ENCODE data around the gene CARD11.

Gene CARD11

DNA sequence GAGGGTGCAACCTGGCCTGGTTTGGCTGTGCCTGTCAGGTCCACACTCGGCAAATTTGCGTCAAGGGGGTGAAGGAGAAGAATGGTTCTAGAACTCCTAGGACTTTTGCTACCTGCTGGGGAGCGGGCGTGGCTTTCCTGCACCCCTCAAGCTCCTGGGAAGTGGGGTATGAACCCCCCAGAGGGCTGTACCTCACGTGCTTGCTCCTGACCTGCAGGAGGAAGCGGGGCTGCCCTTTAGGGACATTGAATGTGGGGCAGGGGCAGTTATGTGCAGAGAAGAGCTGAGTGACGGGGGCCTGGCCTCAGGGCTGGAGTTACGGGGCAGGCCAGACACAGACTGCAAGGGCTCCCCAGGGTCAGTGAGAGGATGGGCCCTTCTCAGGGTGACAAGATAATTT is 138.2 kb downstream of the CARD11 start:
- Histone ChIP-seq H3K4me3 (ENCODE audit: low read length) (no peak overlapping the region), H3K27ac (ENCODE audit: low read depth, low read length) (no peak overlapping the region), H3K36me3 (ENCODE audit: control insufficient read depth, insufficient read depth, low read length) (no peaks in the 10 kb centered on the region), H3K27me3 (ENCODE audit: control insufficient read depth, insufficient read depth, low read length) (no peaks in the 10 kb centered on the region), H3K9ac (ENCODE audit: low read length) (no peak overlapping the region), H3K4me1 (ENCODE audit: control insufficient read depth, insufficient read depth, low read length) (no peaks in the 10 kb centered on the region)

DNA sequence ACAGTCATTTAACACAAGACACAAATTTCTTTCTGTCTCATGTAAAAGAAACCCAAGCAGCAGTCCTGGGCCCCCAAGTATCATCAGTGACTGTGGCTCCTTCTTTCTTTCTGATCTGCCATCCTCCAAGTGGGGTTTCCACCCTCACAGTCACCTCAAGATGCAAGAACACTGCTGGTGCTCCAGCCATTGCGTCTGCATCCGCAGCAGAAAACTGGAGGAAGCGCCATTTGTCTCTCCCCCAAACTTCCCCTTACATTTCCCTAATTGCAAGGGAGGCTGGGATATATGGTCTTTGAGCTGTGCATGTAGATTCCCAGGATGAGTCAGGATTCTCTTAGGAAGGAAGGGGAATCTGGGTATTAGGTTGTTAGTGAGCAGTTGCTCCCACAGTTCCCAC is 138.6 kb downstream of the CARD11 start:
- Histone ChIP-seq H3K36me3 (ENCODE audit: control insufficient read depth, insufficient read depth, low read length) (no peaks in the 10 kb centered on the region), H3K9ac (ENCODE audit: low read length) (no peak overlapping the region), H3K27me3 (ENCODE audit: control insufficient read depth, insufficient read depth, low read length) (no peaks in the 10 kb centered on the region), H3K27ac (ENCODE audit: low read depth, low read length) (no peak overlapping the region), H3K4me3 (ENCODE audit: low read length) (no peak overlapping the region), H3K4me1 (ENCODE audit: control insufficient read depth, insufficient read depth, low read length) (no peaks in the 10 kb centered on the region)

- no peak overlapping the region for H3K27ac ChIP-seq (ENCODE audit: low read depth, low read length)
- H3K4me1 ChIP-seq (ENCODE audit: control insufficient read depth, insufficient read depth, low read length): no peaks in the 10 kb centered on the region
- no peak overlapping the region for H3K9ac ChIP-seq (ENCODE audit: low read length)
- no peaks in the 10 kb centered on the region for H3K36me3 ChIP-seq (ENCODE audit: control insufficient read depth, insufficient read depth, low read length)
- H3K4me3 ChIP-seq (ENCODE audit: low read length): no peak overlapping the region
- no peaks in the 10 kb centered on the region for H3K27me3 ChIP-seq (ENCODE audit: control insufficient read depth, insufficient read depth, low read length)
Observed at GRCh38 chr7:2904202-2904601, 139.5 kb downstream of the CARD11 start.

- no peak overlapping the region for H3K4me3 ChIP-seq (ENCODE audit: low read length)
Observed at GRCh38 chr7:2903682-2904162, 139.9 kb downstream of the CARD11 start.

GRCh38 chr7:2897023-2897422 is 146.6 kb downstream of the CARD11 start:
- Histone ChIP-seq H3K9ac (ENCODE audit: low read length) (no peak overlapping the region), H3K27me3 (ENCODE audit: control insufficient read depth, insufficient read depth, low read length) (no peaks in the 10 kb centered on the region), H3K4me3 (ENCODE audit: low read length) (no peak overlapping the region), H3K36me3 (ENCODE audit: control insufficient read depth, insufficient read depth, low read length) (no peaks in the 10 kb centered on the region), H3K4me1 (ENCODE audit: control insufficient read depth, insufficient read depth, low read length) (no peaks in the 10 kb centered on the region), H3K27ac (ENCODE audit: low read depth, low read length) (no peak overlapping the region)

More at GRCh38 chr7:2903682-2904162, 139.9 kb downstream of the CARD11 start:
- H3K9ac ChIP-seq (ENCODE audit: low read length): no peak overlapping the region
- H3K36me3 ChIP-seq (ENCODE audit: control insufficient read depth, insufficient read depth, low read length): no peaks in the 10 kb centered on the region
- H3K27me3 ChIP-seq (ENCODE audit: control insufficient read depth, insufficient read depth, low read length): no peaks in the 10 kb centered on the region
- no peaks in the 10 kb centered on the region for H3K4me1 ChIP-seq (ENCODE audit: control insufficient read depth, insufficient read depth, low read length)
- no peak overlapping the region for H3K27ac ChIP-seq (ENCODE audit: low read depth, low read length)

DNA sequence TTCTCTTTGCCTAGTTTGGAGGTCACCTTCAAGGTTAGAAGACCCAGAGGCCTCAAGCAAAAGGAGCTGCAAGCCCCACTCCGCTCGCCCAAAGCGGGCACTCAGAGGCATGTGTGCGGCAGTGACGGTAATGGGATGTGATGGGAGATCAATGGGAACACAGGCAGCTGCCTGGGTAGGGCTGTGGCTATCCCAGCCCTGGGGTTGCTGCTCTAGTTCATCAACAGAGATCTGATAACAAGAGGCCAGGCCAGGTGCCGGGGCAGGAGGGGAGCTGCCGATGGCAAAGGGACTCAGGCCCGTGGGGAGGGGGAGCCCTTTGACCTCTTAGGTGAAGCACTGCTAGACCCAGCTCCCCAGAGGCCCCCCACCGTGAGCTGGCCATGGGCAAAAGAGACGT is 147.5 kb downstream of the CARD11 start:
- Histone ChIP-seq H3K4me1 (ENCODE audit: control insufficient read depth, insufficient read depth, low read length) (no peaks in the 10 kb centered on the region), H3K36me3 (ENCODE audit: control insufficient read depth, insufficient read depth, low read length) (no peaks in the 10 kb centered on the region), H3K9ac (ENCODE audit: low read length) (no peak overlapping the region), H3K27ac (ENCODE audit: low read depth, low read length) (no peak overlapping the region), H3K27me3 (ENCODE audit: control insufficient read depth, insufficient read depth, low read length) (no peaks in the 10 kb centered on the region), H3K4me3 (ENCODE audit: low read length) (no peak overlapping the region)

- no peak overlapping the region for H3K27ac ChIP-seq (ENCODE audit: low read depth, low read length)
- no peaks in the 10 kb centered on the region for H3K27me3 ChIP-seq (ENCODE audit: control insufficient read depth, insufficient read depth, low read length)
Observed at GRCh38 chr7:2894118-2894940, 149.3 kb downstream of the CARD11 start.

GRCh38 chr7:2893411-2893861 is 150.2 kb downstream of the CARD11 start:
- Histone ChIP-seq H3K4me1 (ENCODE audit: control insufficient read depth, insufficient read depth, low read length) (no peaks in the 10 kb centered on the region), H3K9ac (ENCODE audit: low read length) (no peak overlapping the region), H3K4me3 (ENCODE audit: low read length) (no peak overlapping the region), H3K27me3 (ENCODE audit: control insufficient read depth, insufficient read depth, low read length) (no peaks in the 10 kb centered on the region), H3K36me3 (ENCODE audit: control insufficient read depth, insufficient read depth, low read length) (no peaks in the 10 kb centered on the region), H3K27ac (ENCODE audit: low read depth, low read length) (no peak overlapping the region)

More at GRCh38 chr7:2894118-2894940, 149.3 kb downstream of the CARD11 start:
- Histone ChIP-seq H3K9ac (ENCODE audit: low read length) (no peak overlapping the region), H3K36me3 (ENCODE audit: control insufficient read depth, insufficient read depth, low read length) (no peaks in the 10 kb centered on the region), H3K4me1 (ENCODE audit: control insufficient read depth, insufficient read depth, low read length) (no peaks in the 10 kb centered on the region), H3K4me3 (ENCODE audit: low read length) (no peak overlapping the region)

- Histone ChIP-seq H3K27me3 (ENCODE audit: control insufficient read depth, insufficient read depth, low read length) (no peaks in the 10 kb centered on the region), H3K36me3 (ENCODE audit: control insufficient read depth, insufficient read depth, low read length) (no peaks in the 10 kb centered on the region), H3K27ac (ENCODE audit: low read depth, low read length) (no peak overlapping the region), H3K4me3 (ENCODE audit: low read length) (no peak overlapping the region), H3K4me1 (ENCODE audit: control insufficient read depth, insufficient read depth, low read length) (no peaks in the 10 kb centered on the region), H3K9ac (ENCODE audit: low read length) (no peak overlapping the region)
Observed at GRCh38 chr7:2892549-2892948, 151.1 kb downstream of the CARD11 start.

GRCh38 chr7:2887816-2888215 is 155.9 kb downstream of the CARD11 start:
- no peak overlapping the region for H3K4me3 ChIP-seq (ENCODE audit: low read length)
- no peak overlapping the region for H3K27ac ChIP-seq (ENCODE audit: low read depth, low read length)
- no peaks in the 10 kb centered on the region for H3K4me1 ChIP-seq (ENCODE audit: control insufficient read depth, insufficient read depth, low read length)
- no peaks in the 10 kb centered on the region for H3K27me3 ChIP-seq (ENCODE audit: control insufficient read depth, insufficient read depth, low read length)
- H3K36me3 ChIP-seq (ENCODE audit: control insufficient read depth, insufficient read depth, low read length): no peaks in the 10 kb centered on the region
- no peak overlapping the region for H3K9ac ChIP-seq (ENCODE audit: low read length)

DNA sequence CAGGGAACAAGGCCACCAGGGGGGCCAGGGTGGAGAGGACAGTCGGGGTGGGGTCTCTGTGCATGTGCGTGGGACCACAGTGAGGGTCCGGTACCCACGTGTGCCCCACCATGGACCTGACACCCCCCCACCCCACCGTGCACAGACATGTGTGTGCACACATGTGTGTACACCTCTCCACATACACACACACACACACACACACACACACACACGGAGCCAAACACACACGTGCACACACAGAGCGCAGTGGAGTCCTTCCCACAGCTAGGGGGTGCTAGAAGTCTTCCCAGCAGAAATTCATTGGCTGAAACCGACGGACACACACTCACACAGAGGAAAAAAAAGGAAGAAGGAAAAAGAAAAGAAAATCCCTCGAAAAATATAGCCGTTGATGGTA is 156.8 kb downstream of the CARD11 start:
- Histone ChIP-seq H3K27me3 (ENCODE audit: control insufficient read depth, insufficient read depth, low read length) (no peaks in the 10 kb centered on the region), H3K9ac (ENCODE audit: low read length) (no peak overlapping the region), H3K4me3 (ENCODE audit: low read length) (no peak overlapping the region), H3K27ac (ENCODE audit: low read depth, low read length) (no peak overlapping the region), H3K4me1 (ENCODE audit: control insufficient read depth, insufficient read depth, low read length) (no peaks in the 10 kb centered on the region), H3K36me3 (ENCODE audit: control insufficient read depth, insufficient read depth, low read length) (no peaks in the 10 kb centered on the region)

DNA sequence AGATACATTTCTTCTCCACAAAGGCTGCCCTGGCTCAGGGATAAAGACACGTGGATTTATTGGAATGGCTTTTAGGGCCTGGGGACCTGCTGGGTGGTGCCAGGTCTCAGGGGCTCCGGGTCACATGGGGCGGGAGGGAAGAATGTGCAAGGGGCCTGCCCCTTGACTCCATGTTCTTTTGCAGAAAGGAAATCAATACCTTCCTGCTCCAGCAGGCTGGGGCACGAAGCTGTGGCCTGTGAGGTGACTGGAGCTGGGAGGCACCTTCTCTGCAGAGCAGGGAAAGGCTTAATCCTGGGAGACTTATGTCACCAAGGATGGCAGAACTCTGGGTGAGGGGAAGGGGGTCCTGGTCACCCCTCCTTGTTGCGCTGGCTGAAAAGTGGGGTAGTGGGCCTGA is 157.3 kb downstream of the CARD11 start:
- Histone ChIP-seq H3K4me1 (ENCODE audit: control insufficient read depth, insufficient read depth, low read length) (no peaks in the 10 kb centered on the region), H3K27me3 (ENCODE audit: control insufficient read depth, insufficient read depth, low read length) (no peaks in the 10 kb centered on the region), H3K36me3 (ENCODE audit: control insufficient read depth, insufficient read depth, low read length) (no peaks in the 10 kb centered on the region), H3K27ac (ENCODE audit: low read depth, low read length) (no peak overlapping the region), H3K4me3 (ENCODE audit: low read length) (no peak overlapping the region), H3K9ac (ENCODE audit: low read length) (no peak overlapping the region)

DNA sequence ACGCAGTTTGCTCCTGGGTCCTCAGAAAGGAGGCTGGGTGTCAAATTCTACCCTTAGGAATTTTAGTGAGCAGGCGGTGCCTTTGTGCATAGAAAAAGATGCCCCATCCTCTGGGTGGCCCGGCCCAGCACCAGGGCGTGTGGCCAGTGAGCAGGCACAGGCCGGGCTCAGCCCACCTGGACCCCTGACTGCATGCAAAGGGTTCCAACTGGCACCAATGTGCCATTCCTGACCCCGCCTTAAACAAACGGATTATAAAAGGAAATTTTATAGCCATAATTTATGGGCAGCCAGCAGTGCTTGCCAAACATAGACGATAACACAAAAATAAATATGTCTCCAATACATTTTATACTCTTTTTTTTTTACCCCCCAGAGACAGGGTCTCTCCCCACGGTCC is 159.5 kb downstream of the CARD11 start:
- no peaks in the 10 kb centered on the region for H3K27me3 ChIP-seq (ENCODE audit: control insufficient read depth, insufficient read depth, low read length)
- H3K27ac ChIP-seq (ENCODE audit: low read depth, low read length): no peak overlapping the region
- H3K36me3 ChIP-seq (ENCODE audit: control insufficient read depth, insufficient read depth, low read length): no peaks in the 10 kb centered on the region
- no peak overlapping the region for H3K9ac ChIP-seq (ENCODE audit: low read length)
- no peak overlapping the region for H3K4me3 ChIP-seq (ENCODE audit: low read length)
- H3K4me1 ChIP-seq (ENCODE audit: control insufficient read depth, insufficient read depth, low read length): no peaks in the 10 kb centered on the region

Measured in rectal smooth muscle tissue (tissue), 1 donor.